K562 (cell line): ENCODE data around the gene TNFRSF18. TPM values are rescaled to one million over a fixed set of nuclear protein-coding genes. Genes with fewer than 3 reads are reported as not detected.

Experiments
- CHD7 ChIP-seq: fragments of 200-600 bp; sonication (generic); IDR thresholded peaks from one replicate; pipeline ENCODE4 v1.6.1; 2012; ENCODE audit warnings: mild to moderate bottlenecking, low read depth, low read length, inconsistent platforms
- DIDO1 ChIP-seq: fragments of 450-650 bp; IDR thresholded peaks from 2 replicates; pipeline ENCODE4 v1.6.1; 2016; ENCODE audit warnings: low read depth, missing biosample characterization, missing genetic modification characterization
- DMBX1 ChIP-seq: fragments of 250-450 bp; sonication (Bioruptor Pico); IDR thresholded peaks from 2 replicates; pipeline ENCODE4 v1.8.0; 2022; ENCODE audit warnings: inconsistent platforms, mild to moderate bottlenecking, moderate library complexity, borderline replicate concordance
- MAX ChIP-seq: sonication (generic); formaldehyde crosslinking; IDR thresholded peaks from 2 replicates; pipeline ENCODE4 v1.9.0; 2022; ENCODE audit warnings: mild to moderate bottlenecking, missing genetic modification reagents
- PHF8 ChIP-seq: fragments of 200-600 bp; sonication (generic); IDR thresholded peaks from 2 replicates; pipeline ENCODE4 v1.6.1; 2012; ENCODE audit warnings: mixed run types, mild to moderate bottlenecking, inconsistent platforms, low read length, moderate library complexity, borderline replicate concordance
- RFX7 ChIP-seq: fragments of 250-450 bp; sonication (Bioruptor Pico); IDR thresholded peaks from 2 replicates; pipeline ENCODE4 v1.5.1; 2021; ENCODE audit warnings: mild to moderate bottlenecking
- SP2 ChIP-seq: IDR thresholded peaks from 2 replicates; pipeline ENCODE4 v1.6.1; 2011; ENCODE audit warnings: mild to moderate bottlenecking, low read depth, low read length, moderate library complexity; ENCODE audit not compliant: poor library complexity, severe bottlenecking; ENCODE audit errors: extremely low read depth
- TAF7 ChIP-seq: fragments of 450-650 bp; IDR thresholded peaks from 2 replicates; pipeline ENCODE4 v1.6.1; 2016; ENCODE audit warnings: missing genetic modification characterization, missing compliant biosample characterization
- ZNF263 ChIP-seq: sonication (generic); formaldehyde crosslinking; IDR thresholded peaks from 2 replicates; pipeline ENCODE4 v1.8.0; 2022; ENCODE audit warnings: mild to moderate bottlenecking, missing genetic modification reagents, borderline replicate concordance
- ZNF431 ChIP-seq: sonication (generic); formaldehyde crosslinking; IDR thresholded peaks from 2 replicates; pipeline ENCODE4 v1.8.0; 2022; ENCODE audit warnings: mild to moderate bottlenecking, missing genetic modification reagents
- ZNF518B ChIP-seq: fragments of 250-450 bp; sonication (Bioruptor Pico); IDR thresholded peaks from 2 replicates; pipeline ENCODE4 v1.5.0; 2021; ENCODE audit warnings: mild to moderate bottlenecking, moderate library complexity
- polyA plus RNA-seq, 8 experiments: library from polyadenylated mRNA; depleted of rRNA in 4 of 8; stranded (reverse) in 5 of 8; unstranded in 3 of 8; fragments of >200 nt; fragmentation: Nextera tagmentation in 2 of 8; fragmentation: Illumina TruSeq in 1 of 8; extraction: Ambion mirVana in 2 of 8; extraction: Trizol in 1 of 8; gene quantifications; 2 replicates each; pipeline versions ENCODE4 v1.2.1 to v1.2.3, GENCODE V29; 2011 to 2014; ENCODE audit warnings: inconsistent platforms in 1 of 8, missing spikeins in 1 of 8
- total RNA-seq, 7 experiments: library from RNA; depleted of rRNA in 6 of 7; stranded (reverse); fragments of >200 nt in 6 of 7; fragmentation: Illumina TruSeq in 2 of 7; extraction: Trizol in 2 of 7; gene quantifications; 2 replicates each; pipeline versions ENCODE4 v1.2.1 to v1.2.3, GENCODE V29; 2011 to 2021; ENCODE audit warnings: low replicate concordance in 1 of 7

TNFRSF18 gene
- total and polyA plus RNA-seq, 9 of the 15 experiments (the other 6 are each of a cell fraction or from before 2014, with no cell fraction given) = 0.24 to 0.27 TPM; not detected in 7

GRCh38 chr1:1231400-1232207 lies 25.2 kb upstream of the TNFRSF18 start, which contains the start of gene SDF4 (continued):
- TF ChIP-seq PHF8 = peak; percentile 96
- TF ChIP-seq CHD7 = no peak
- 0 out of 2 replicates have a peak, but pooled peaks have one; percentile 62 for TF ChIP-seq TAF7
- no peak for TF ChIP-seq ZNF518B (CRISPR knock-in tag)
- no peak for TF ChIP-seq DIDO1
- TF ChIP-seq ZNF431 (CRISPR knock-in tag) = 0 out of 2 replicates have a peak, but pooled peaks have one; percentile 3
- no peak for TF ChIP-seq RFX7 (CRISPR knock-in tag)
- no peak for TF ChIP-seq SP2
- no peak; the same call in none of the 2 replicates for TF ChIP-seq MAX (CRISPR knock-in tag)
- peak; percentile 47; the same call in 1 of the 2 replicates for TF ChIP-seq ZNF263
- TF ChIP-seq DMBX1 (CRISPR knock-in tag) = peak; percentile 47; the same call in 1 of the 2 replicates
